CD4-positive, alpha-beta T cell treated with Interleukin-2 at 100 ng/mL for 4 hours (primary cell): ENCODE measurements around the gene RTN1.

Experiments used
- DNase-seq: peaks from one replicate; pipeline ENCODE4 v3.0.0-alpha.2; 2020; ENCODE audit warnings: low spot score

Gene RTN1, protein sequence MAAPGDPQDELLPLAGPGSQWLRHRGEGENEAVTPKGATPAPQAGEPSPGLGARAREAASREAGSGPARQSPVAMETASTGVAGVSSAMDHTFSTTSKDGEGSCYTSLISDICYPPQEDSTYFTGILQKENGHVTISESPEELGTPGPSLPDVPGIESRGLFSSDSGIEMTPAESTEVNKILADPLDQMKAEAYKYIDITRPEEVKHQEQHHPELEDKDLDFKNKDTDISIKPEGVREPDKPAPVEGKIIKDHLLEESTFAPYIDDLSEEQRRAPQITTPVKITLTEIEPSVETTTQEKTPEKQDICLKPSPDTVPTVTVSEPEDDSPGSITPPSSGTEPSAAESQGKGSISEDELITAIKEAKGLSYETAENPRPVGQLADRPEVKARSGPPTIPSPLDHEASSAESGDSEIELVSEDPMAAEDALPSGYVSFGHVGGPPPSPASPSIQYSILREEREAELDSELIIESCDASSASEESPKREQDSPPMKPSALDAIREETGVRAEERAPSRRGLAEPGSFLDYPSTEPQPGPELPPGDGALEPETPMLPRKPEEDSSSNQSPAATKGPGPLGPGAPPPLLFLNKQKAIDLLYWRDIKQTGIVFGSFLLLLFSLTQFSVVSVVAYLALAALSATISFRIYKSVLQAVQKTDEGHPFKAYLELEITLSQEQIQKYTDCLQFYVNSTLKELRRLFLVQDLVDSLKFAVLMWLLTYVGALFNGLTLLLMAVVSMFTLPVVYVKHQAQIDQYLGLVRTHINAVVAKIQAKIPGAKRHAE

GRCh38 chr14:59870277-59871165 lies at the start of gene RTN1:
RTN1 (minus strand) TSS chr14:59870776; CDS start chr14:59870630, 146 bp downstream.
- no peak for DNase-seq

- no peak for DNase-seq
Measured at GRCh38 chr14:59920378-59920683, 49.8 kb upstream of the RTN1 start.

DNA sequence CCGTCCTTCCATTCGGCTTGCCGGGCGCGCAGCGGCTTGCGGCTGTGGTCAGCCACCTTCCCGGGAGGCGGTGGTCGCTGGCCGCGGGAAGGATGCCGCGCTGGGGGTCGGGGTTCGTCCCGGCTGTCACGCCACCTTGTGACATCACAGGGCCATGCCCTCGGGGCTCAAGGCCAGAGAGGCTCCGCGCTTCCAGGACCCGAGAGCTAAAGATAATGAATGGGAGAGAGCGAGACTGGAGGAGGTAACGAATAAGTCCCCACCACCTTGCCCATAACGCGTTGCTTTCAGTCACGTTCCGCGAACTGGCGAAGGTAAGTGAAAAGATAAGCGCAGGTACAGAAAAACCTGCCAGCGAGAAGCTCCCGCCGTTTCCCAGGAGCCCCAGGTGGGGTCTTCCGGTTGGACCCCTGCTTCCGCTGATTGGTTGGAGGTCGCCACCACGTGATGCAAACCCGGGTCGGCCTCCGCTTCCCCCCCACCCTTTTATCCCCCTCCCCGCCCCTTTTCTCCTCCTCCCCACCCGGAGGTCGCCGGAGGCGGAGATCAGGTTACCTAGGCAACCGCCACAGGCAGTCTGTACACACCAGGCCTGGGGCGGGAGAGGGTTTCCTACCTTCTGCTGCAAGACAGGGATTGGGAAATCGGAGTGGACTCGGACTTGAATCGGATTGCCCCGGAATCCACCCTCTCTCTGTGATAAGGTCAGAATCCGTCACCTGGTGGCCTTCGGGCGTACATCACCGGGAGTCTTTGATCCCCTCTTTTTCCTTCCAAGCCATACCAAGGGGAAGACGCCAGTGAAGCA lies 49.2 kb upstream of the RTN1 start, which contains the start of gene LRRC9:
Gene LRRC9, plus strand, starts transcription at position 575 of the 808 bp plus-strand sequence.
- DNase-seq: peak; percentile 25

GRCh38 chr14:59918824-59919569 lies 48.4 kb upstream of the RTN1 start:
- DNase-seq: no peak

DNA sequence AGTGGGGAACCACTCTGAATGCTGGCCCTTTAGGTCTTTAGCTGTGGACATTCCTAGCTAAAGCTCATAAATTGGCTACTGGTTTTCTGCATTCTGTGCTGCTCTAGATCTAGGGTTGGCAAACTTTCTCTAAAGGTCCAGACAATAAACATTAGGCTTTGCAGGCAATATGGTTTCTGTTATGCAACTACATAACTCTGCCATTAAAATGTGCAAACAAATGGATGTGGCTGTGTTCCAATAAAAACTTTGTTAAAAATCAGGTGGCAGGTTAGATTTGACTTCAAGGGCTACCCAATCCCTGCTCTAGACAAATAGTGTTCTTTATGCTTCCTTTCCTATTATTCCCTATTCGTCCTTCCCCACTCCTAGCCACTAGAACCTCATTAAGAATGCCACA lies 42.6 kb upstream of the RTN1 start:
- no peak for DNase-seq

- no peak for DNase-seq
Measured at GRCh38 chr14:59912443-59912842, 41.9 kb upstream of the RTN1 start.

DNA sequence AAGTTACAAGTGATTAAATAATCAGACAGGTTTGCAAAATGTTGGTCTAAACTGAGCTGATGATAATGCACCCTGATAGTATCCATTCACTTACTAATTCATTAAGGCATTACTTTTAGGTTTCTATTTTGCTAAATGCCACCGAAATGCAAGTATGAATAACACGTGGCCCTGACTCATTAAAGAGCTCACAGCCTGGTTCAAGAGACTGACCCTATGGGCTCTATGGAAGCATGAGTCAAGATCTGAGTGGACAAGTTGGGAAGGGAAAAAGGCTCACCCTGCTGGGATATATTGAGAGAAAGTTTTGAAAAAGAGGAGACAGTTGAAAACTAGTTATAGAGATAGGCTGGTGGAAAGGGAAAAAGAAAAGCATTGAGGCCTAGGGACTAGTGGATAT lies 34.6 kb upstream of the RTN1 start:
- DNase-seq: no peak

DNA sequence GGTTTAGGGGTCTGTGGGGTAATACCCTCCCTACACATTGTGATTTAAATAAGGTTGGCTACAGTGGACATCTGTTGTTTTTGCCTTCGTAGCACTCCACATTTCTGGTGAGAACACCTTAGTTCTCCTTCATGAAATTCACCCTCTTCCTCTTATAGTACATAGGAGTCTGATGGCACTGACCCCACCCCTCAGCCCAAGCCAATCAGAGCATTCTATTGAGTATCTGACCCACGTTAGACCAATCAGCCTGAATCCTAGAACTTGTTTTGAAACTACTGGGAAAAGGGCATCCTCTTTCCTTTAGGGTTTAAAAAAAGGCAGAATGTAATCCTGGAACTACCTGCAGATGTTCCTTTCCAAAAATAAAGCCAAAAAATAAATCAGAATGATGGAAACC lies 33.6 kb upstream of the RTN1 start:
- no peak for DNase-seq

GRCh38 chr14:59900556-59900955 lies 30.0 kb upstream of the RTN1 start:
- no peak for DNase-seq

GRCh38 chr14:59897757-59898383 lies 27.3 kb upstream of the RTN1 start:
- no peak for DNase-seq

DNA sequence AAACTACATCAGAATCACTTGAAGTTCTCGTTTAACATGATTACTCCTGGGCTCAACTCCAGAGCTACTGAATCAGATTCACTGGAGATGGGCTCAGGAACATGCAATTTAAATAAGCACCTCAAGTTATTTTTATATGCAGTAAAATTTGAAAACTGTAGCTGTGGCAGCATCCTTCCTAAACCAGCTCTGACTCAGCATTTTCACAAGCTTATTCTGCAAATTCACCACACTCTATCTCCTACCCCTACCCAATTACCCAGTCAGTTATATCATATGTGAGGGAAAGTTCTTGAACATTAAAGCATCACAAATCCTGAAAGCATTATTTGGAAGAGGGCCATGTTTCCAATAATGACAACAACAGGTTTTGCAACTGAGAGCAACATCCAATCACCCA lies 25.1 kb upstream of the RTN1 start:
- no peak for DNase-seq

GRCh38 chr14:59890676-59891075 lies 20.1 kb upstream of the RTN1 start:
- DNase-seq: no peak

- DNase-seq: no peak
Measured at GRCh38 chr14:59882957-59883356, 12.4 kb upstream of the RTN1 start.

GRCh38 chr14:59871166-59871495 lies 555 bp upstream of the RTN1 start:
- DNase-seq: no peak

- no peak for DNase-seq
Measured at GRCh38 chr14:59869381-59870255, 958 bp downstream of the RTN1 start.

DNA sequence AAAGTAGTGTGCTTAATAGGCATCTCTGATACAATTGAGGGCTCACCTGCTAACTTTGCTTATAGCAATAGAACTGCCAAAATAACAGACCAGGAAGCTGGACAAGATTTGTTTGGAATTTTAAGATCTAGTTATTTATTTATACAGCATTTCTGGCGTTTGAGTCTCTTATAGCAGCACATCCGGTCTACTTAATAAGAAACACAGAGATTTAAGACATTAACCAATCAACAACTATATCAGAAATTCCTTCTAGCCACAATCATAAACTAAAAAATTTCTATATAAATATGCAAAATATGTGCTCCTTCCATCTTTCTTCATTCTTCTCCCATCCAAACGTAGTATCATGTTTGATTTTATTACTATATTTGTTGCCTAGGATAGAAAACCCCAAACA lies 2.6 kb downstream of the RTN1 start:
- DNase-seq: no peak

DNA sequence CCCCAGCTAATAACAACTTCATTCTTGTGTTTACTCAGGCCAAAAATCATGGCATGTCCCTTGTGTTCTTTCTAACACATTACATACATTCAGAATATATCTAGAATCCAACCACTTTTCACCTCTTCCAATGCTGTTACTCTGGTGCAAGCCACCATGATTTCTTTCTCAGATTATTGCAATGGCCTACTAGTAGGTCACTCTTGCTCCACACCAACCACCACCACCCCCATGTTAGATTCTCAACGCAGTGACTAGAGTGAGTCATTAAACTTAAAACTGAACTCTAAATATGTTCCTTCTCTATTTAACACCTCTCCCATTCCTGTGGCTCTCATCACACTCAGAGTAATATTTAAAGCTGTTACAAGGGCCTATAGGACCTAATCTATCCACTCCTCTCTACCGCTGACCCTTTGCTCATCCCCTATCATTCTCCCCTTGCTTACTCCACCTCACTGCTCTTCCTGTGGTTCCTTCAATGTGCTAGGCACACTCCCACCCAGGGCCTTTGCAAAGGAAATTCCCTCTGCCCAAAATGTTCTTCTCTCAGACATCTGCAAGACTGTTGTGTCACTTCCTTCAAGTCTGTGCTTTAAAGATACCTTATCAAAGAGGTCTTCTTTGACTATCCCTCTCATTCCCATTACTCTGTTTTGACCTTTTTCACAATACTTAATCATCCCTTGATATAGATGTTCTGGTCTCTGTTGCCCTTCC lies 6.6 kb downstream of the RTN1 start:
- no peak for DNase-seq

DNA sequence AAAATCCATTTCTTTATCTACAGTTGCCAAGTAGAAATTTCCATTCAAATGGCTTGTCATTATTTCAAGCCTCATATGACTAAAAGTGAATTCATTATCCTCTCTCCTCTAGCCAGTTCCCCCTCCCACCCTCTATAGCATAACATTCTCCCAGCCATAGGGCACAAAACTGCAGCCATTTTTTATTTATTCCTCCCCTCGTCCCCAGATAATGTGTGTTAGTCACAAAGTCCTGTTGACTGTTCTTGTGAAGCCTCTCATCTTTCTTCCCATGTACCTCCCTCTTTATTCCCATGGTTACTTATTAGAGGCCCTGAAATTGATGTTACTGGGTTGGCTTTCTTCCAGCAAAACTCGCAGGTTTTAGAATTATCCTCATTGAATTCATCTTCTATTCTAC lies 13.2 kb downstream of the RTN1 start:
- no peak for DNase-seq

- DNase-seq: no peak
Measured at GRCh38 chr14:59852350-59852749, 18.2 kb downstream of the RTN1 start.
